Measurements from ENCODE around the gene NCOR1. TPM values are rescaled to one million over a fixed set of nuclear protein-coding genes. Genes with fewer than 3 reads are reported as not detected.
A peak's percentile ranks its signal among the peaks of the same experiment; 100 is the strongest.
"Not testable (repeated sequence)": the region's sequence is repeated elsewhere in the genome, so short reads cannot be mapped to it uniquely, and the experiment has no call there.

NCOR1 gene
- total RNA-seq, 1 experiment from 2014 or later, result 83.8 TPM

DNA sequence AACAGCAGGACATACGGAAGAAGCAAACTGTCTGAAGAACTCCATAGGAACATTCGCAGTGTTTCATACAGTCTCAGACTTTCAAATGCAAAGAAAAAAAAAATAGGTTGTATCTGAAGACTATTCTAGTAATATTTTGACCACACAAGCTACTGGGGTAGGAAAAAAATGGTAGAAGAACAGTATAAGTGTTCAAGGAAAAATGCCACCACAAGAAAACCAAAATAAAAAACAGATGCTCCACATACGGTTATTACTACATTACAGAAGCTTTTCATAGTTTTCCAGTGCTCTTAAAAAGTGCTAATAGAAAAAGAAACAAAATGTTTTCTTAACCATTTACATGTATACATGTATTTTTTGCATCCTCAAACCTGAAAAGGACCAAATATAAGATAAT lies 3.7 kb downstream of the NCOR1 start:
- ATAC-seq, result no peak
- Histone ChIP-seq H3K9me3 (ENCODE audit: control insufficient read depth, insufficient read depth, low read depth, low read length) (no peaks in the 10 kb centered on the region), H3K36me3 (ENCODE audit: control insufficient read depth, insufficient read depth, low read length) (no peaks in the 10 kb centered on the region), H3K27ac (ENCODE audit: low read length) (no peak overlapping the region), H3K27me3 (ENCODE audit: control insufficient read depth, insufficient read depth, low read length) (no peaks in the 10 kb centered on the region), H3K4me3 (ENCODE audit: low read depth in 2 of 2, low read length in 2 of 2) (no peak overlapping the region), H3K4me1 (ENCODE audit: control insufficient read depth, insufficient read depth, low read length) (peaks cover 16% of the 10 kb centered on the region)
- intact Hi-C loops (cut with micrococcal nuclease; ENCODE audit: unreplicated experiment) (loop anchor here (10.0 kb wide), 1 partner anchor 83 kb away; no protein-coding TSS in a partner anchor), in situ Hi-C loops (cut with HindIII; ENCODE audit: low pct_unique_long_range_greater_than_20kb, low sequenced_read_pairs) (no loop called here)
- TF ChIP-seq, protein P1, sequence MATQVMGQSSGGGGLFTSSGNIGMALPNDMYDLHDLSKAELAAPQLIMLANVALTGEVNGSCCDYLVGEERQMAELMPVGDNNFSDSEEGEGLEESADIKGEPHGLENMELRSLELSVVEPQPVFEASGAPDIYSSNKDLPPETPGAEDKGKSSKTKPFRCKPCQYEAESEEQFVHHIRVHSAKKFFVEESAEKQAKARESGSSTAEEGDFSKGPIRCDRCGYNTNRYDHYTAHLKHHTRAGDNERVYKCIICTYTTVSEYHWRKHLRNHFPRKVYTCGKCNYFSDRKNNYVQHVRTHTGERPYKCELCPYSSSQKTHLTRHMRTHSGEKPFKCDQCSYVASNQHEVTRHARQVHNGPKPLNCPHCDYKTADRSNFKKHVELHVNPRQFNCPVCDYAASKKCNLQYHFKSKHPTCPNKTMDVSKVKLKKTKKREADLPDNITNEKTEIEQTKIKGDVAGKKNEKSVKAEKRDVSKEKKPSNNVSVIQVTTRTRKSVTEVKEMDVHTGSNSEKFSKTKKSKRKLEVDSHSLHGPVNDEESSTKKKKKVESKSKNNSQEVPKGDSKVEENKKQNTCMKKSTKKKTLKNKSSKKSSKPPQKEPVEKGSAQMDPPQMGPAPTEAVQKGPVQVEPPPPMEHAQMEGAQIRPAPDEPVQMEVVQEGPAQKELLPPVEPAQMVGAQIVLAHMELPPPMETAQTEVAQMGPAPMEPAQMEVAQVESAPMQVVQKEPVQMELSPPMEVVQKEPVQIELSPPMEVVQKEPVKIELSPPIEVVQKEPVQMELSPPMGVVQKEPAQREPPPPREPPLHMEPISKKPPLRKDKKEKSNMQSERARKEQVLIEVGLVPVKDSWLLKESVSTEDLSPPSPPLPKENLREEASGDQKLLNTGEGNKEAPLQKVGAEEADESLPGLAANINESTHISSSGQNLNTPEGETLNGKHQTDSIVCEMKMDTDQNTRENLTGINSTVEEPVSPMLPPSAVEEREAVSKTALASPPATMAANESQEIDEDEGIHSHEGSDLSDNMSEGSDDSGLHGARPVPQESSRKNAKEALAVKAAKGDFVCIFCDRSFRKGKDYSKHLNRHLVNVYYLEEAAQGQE (IDR thresholded peaks at IDR 0.05; ENCODE audit: insufficient read depth in 1 of 2, low read depth in 2 of 2, low read length in 1 of 2), result no peak
- TF ChIP-seq POLR2AphosphoS5 (IDR thresholded peaks at IDR 0.05; ENCODE audit: low read depth, low read length), result no peak
- TF ChIP-seq SIN3A (IDR thresholded peaks at IDR 0.05; ENCODE audit: borderline replicate concordance, insufficient read depth, low read depth, low read length), result no peak
- TF ChIP-seq, protein P2, sequence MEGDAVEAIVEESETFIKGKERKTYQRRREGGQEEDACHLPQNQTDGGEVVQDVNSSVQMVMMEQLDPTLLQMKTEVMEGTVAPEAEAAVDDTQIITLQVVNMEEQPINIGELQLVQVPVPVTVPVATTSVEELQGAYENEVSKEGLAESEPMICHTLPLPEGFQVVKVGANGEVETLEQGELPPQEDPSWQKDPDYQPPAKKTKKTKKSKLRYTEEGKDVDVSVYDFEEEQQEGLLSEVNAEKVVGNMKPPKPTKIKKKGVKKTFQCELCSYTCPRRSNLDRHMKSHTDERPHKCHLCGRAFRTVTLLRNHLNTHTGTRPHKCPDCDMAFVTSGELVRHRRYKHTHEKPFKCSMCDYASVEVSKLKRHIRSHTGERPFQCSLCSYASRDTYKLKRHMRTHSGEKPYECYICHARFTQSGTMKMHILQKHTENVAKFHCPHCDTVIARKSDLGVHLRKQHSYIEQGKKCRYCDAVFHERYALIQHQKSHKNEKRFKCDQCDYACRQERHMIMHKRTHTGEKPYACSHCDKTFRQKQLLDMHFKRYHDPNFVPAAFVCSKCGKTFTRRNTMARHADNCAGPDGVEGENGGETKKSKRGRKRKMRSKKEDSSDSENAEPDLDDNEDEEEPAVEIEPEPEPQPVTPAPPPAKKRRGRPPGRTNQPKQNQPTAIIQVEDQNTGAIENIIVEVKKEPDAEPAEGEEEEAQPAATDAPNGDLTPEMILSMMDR (IDR thresholded peaks at IDR 0.05), result no peak
- TF ChIP-seq TCF7L2 (IDR thresholded peaks at IDR 0.05; ENCODE audit: low read depth, low read length), result no peak
- no TSS peak for BruUV-seq (replicated peaks)
- DNase-seq (ENCODE audit: low read depth, low spot score), result no peak
- ChIA-PET POLR2A (no interaction called here), CTCF (no interaction called here)

DNA sequence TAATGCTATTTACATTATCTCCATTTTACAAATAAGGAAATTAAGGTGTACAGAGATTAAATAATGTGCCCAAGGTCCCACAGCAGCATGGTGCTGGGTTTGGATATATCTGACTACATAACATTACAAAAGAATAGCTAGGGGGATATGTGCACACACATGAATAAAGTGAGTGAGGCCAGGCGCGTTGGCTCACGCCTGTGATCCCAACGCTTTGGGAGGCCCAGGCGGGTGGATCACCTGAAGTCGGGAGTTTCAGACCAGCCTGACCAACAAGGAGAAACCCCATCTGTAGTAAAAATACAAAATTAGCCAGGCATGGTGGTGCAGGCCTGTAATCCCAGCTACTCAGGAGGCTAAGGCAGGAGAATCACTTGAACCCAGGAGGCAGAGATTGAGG lies 10.6 kb downstream of the NCOR1 start:
- H3K4me1 ChIP-seq (ENCODE audit: control insufficient read depth, insufficient read depth, low read length); CTCF ChIA-PET; in situ Hi-C loops (cut with HindIII; ENCODE audit: low pct_unique_long_range_greater_than_20kb, low sequenced_read_pairs); H3K27ac ChIP-seq (ENCODE audit: low read length); ATAC-seq; H3K4me3 ChIP-seq (ENCODE audit: low read depth in 2 of 2, low read length in 2 of 2); H3K36me3 ChIP-seq (ENCODE audit: control insufficient read depth, insufficient read depth, low read length); H3K9me3 ChIP-seq (ENCODE audit: control insufficient read depth, insufficient read depth, low read depth, low read length); DNase-seq (ENCODE audit: low read depth, low spot score); intact Hi-C loops (cut with micrococcal nuclease; ENCODE audit: unreplicated experiment); BruUV-seq (replicated peaks); POLR2A ChIA-PET; H3K27me3 ChIP-seq (ENCODE audit: control insufficient read depth, insufficient read depth, low read length): not testable (repeated sequence)

DNA sequence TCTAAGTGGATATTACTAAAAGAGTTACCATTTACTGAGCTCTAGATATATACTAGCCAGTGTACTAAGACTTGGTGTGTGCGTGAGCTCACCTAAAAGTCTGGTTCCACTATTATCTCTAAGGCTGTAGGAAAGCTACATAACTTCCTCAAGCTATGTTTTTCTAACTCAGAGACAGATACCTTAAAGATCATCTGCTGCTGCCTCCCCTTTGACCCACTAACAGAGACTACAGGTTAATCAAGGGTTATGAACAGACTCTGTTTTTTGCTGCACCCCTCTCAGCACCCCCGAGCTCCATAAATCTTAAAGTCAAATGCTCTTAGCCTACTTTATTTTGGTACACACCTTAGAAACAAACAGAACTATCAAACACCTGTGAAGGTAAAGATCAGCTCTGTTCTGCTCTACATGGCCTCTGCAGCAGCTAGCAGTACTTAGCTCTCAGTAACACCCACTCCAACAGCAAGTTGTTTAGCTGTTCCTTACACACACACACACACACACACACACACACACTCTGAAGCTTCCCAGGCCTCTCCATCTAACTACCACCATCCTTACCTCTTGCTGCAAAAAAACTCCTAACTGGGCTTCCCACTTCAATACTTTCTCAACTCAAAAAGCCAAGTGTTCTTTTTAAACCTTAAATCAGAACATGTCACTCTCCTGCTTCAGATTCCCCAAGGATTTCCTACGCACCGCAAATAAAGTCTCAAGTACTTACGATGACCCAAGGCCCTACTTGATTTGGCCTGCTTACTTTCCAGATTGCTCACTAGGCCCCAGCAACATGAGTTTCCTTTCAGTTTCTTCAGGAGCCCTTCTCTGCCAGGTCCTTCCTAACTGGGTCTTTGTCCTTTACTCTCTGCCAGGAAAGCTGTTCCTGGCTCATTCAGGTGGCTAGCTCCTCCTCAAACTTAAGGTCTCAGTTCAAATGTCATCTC lies 12.5 kb downstream of the NCOR1 start:
- H3K27ac ChIP-seq (ENCODE audit: low read length), result 0 out of 2 replicates have a peak overlapping the region, but pooled peaks have one; percentile 23
- in situ Hi-C loops (cut with HindIII; ENCODE audit: low pct_unique_long_range_greater_than_20kb, low sequenced_read_pairs); H3K9me3 ChIP-seq (ENCODE audit: control insufficient read depth, insufficient read depth, low read depth, low read length); H3K4me1 ChIP-seq (ENCODE audit: control insufficient read depth, insufficient read depth, low read length); DNase-seq (ENCODE audit: low read depth, low spot score); H3K4me3 ChIP-seq (ENCODE audit: low read depth in 2 of 2, low read length in 2 of 2); CTCF ChIA-PET; H3K36me3 ChIP-seq (ENCODE audit: control insufficient read depth, insufficient read depth, low read length); ATAC-seq; intact Hi-C loops (cut with micrococcal nuclease; ENCODE audit: unreplicated experiment); H3K27me3 ChIP-seq (ENCODE audit: control insufficient read depth, insufficient read depth, low read length): not testable (repeated sequence)
- POLR2A ChIA-PET, result interaction anchor here (0.7 kb wide), 1 partner anchor 95 kb away, joined by 3 read pairs; no protein-coding TSS in a partner anchor
- TSS peak; percentile 33 for BruUV-seq (replicated peaks)

DNA sequence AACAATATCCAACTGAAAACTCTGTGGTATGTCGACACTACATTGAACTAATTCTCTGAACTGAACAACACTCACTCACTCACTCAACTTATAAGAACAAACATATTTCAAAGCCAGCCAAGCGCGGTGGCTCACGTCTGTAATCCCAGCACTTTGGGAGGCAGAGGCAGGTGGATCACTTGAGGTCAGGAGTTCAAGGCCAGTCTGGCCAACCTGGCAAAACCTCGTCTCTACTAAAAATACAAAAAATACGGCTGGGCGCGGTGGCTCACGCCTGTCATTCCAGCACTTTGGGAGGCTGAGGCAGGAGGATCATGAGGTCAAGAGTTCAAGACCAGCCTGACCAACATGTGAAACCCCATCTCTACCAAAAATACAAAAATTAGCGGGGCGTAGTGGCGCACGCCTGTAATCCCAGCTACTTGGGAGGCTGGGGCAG lies 13.6 kb downstream of the NCOR1 start:
- H3K36me3 ChIP-seq (ENCODE audit: control insufficient read depth, insufficient read depth, low read length); BruUV-seq (replicated peaks); H3K4me3 ChIP-seq (ENCODE audit: low read depth in 2 of 2, low read length in 2 of 2); intact Hi-C loops (cut with micrococcal nuclease; ENCODE audit: unreplicated experiment); ATAC-seq; H3K27ac ChIP-seq (ENCODE audit: low read length); DNase-seq (ENCODE audit: low read depth, low spot score); in situ Hi-C loops (cut with HindIII; ENCODE audit: low pct_unique_long_range_greater_than_20kb, low sequenced_read_pairs); H3K27me3 ChIP-seq (ENCODE audit: control insufficient read depth, insufficient read depth, low read length); H3K9me3 ChIP-seq (ENCODE audit: control insufficient read depth, insufficient read depth, low read depth, low read length); H3K4me1 ChIP-seq (ENCODE audit: control insufficient read depth, insufficient read depth, low read length); POLR2A ChIA-PET; CTCF ChIA-PET: not testable (repeated sequence)
